Hepatic stellate cell (primary cell): ENCODE measurements around the gene NEB.

ENCODE experiments used
- DNase-seq: peaks from one replicate; pipeline ENCODE4 v3.0.0; 2011; ENCODE audit warnings: low spot score

Gene NEB

GRCh38 chr2:151478011-151478410 is 256.3 kb downstream of the NEB start:
- DNase-seq, result peak; percentile 2

- no peak for DNase-seq
These were observed 258.0 kb downstream of the NEB start for GRCh38 chr2:151476287-151476686.

GRCh38 chr2:151475071-151475470 is 259.2 kb downstream of the NEB start:
- DNase-seq, result no peak

- no peak for DNase-seq
These were observed 261.3 kb downstream of the NEB start for GRCh38 chr2:151472966-151473365.

GRCh38 chr2:151470556-151470955 is 263.7 kb downstream of the NEB start:
- DNase-seq, result no peak

- DNase-seq, result no peak
These were observed 268.5 kb downstream of the NEB start for GRCh38 chr2:151465771-151466170.

GRCh38 chr2:151459358-151459757 is 274.9 kb downstream of the NEB start:
- no peak for DNase-seq

GRCh38 chr2:151439127-151439526 is 295.1 kb downstream of the NEB start:
- no peak for DNase-seq

- no peak for DNase-seq
These were observed 295.8 kb downstream of the NEB start for GRCh38 chr2:151438506-151438905.

- DNase-seq, result peak; percentile 7
These were observed 296.6 kb downstream of the NEB start for GRCh38 chr2:151437630-151438029.
